ENCODE measurements around the gene ECHDC3.

The ECHDC3 gene

GRCh38 chr10:11760861-11761260 is 18.7 kb downstream of the ECHDC3 start:
- WGBS, 2 experiments (ENCODE audit: insufficient coverage in 2 of 2), result 77 to 87% methylated on average over 5 to 7 of the region's 7 CpGs
- no peak overlapping the region for H3K4me3 ChIP-seq (ENCODE audit: extremely low read depth, insufficient read depth, low read length, poor library complexity, severe bottlenecking)
- H3K4me1 ChIP-seq (ENCODE audit: control insufficient read depth, insufficient read depth, low read length, poor library complexity, severe bottlenecking), result peaks cover 8% of the 10 kb centered on the region
- H3K27ac ChIP-seq (ENCODE audit: low read depth, low read length, severe bottlenecking), result no peak overlapping the region
- H3K36me3 ChIP-seq (ENCODE audit: control insufficient read depth, insufficient read depth, low read length), result no peaks in the 10 kb centered on the region
- H3K9me3 ChIP-seq (ENCODE audit: control insufficient read depth, low read length), result no peaks in the 10 kb centered on the region

GRCh38 chr10:11761431-11761830 is 19.2 kb downstream of the ECHDC3 start:
- H3K9me3 ChIP-seq (ENCODE audit: control insufficient read depth, low read length), result no peaks in the 10 kb centered on the region
- peaks cover 8% of the 10 kb centered on the region for H3K4me1 ChIP-seq (ENCODE audit: control insufficient read depth, insufficient read depth, low read length, poor library complexity, severe bottlenecking)
- no peaks in the 10 kb centered on the region for H3K36me3 ChIP-seq (ENCODE audit: control insufficient read depth, insufficient read depth, low read length)
- H3K4me3 ChIP-seq (ENCODE audit: extremely low read depth, insufficient read depth, low read length, poor library complexity, severe bottlenecking), result no peak overlapping the region
- H3K27ac ChIP-seq (ENCODE audit: low read depth, low read length, severe bottlenecking), result no peak overlapping the region
- 91 to 94% methylated on average over 6 of the region's 6 CpGs for WGBS, 2 experiments (ENCODE audit: insufficient coverage in 2 of 2)

GRCh38 chr10:11762706-11763500 is 20.7 kb downstream of the ECHDC3 start:
- WGBS, 2 experiments (ENCODE audit: insufficient coverage in 2 of 2), result 88 to 89% methylated on average over 24 to 26 of the region's 32 CpGs
- Histone ChIP-seq H3K27ac (ENCODE audit: low read depth, low read length, severe bottlenecking) (no peak overlapping the region), H3K4me1 (ENCODE audit: control insufficient read depth, insufficient read depth, low read length, poor library complexity, severe bottlenecking) (peaks cover 8% of the 10 kb centered on the region), H3K36me3 (ENCODE audit: control insufficient read depth, insufficient read depth, low read length) (no peaks in the 10 kb centered on the region), H3K9me3 (ENCODE audit: control insufficient read depth, low read length) (no peaks in the 10 kb centered on the region), H3K4me3 (ENCODE audit: extremely low read depth, insufficient read depth, low read length, poor library complexity, severe bottlenecking) (no peak overlapping the region)

GRCh38 chr10:11763501-11763861 is 21.3 kb downstream of the ECHDC3 start:
- H3K4me3 ChIP-seq (ENCODE audit: extremely low read depth, insufficient read depth, low read length, poor library complexity, severe bottlenecking), result no peak overlapping the region

GRCh38 chr10:11765141-11765540 is 23.0 kb downstream of the ECHDC3 start:
- Histone ChIP-seq H3K36me3 (ENCODE audit: control insufficient read depth, insufficient read depth, low read length) (no peaks in the 10 kb centered on the region), H3K4me3 (ENCODE audit: extremely low read depth, insufficient read depth, low read length, poor library complexity, severe bottlenecking) (no peak overlapping the region), H3K4me1 (ENCODE audit: control insufficient read depth, insufficient read depth, low read length, poor library complexity, severe bottlenecking) (peaks cover 4% of the 10 kb centered on the region), H3K9me3 (ENCODE audit: control insufficient read depth, low read length) (no peaks in the 10 kb centered on the region), H3K27ac (ENCODE audit: low read depth, low read length, severe bottlenecking) (no peak overlapping the region)
- 87 to 92% methylated on average over 3 to 4 of the region's 6 CpGs for WGBS, 2 experiments (ENCODE audit: insufficient coverage in 2 of 2)

More at GRCh38 chr10:11763501-11763861, 21.3 kb downstream of the ECHDC3 start:
- Histone ChIP-seq H3K27ac (ENCODE audit: low read depth, low read length, severe bottlenecking) (no peak overlapping the region), H3K36me3 (ENCODE audit: control insufficient read depth, insufficient read depth, low read length) (no peaks in the 10 kb centered on the region), H3K9me3 (ENCODE audit: control insufficient read depth, low read length) (no peaks in the 10 kb centered on the region), H3K4me1 (ENCODE audit: control insufficient read depth, insufficient read depth, low read length, poor library complexity, severe bottlenecking) (peaks cover 4% of the 10 kb centered on the region)
- WGBS, 2 experiments (ENCODE audit: insufficient coverage in 2 of 2), result 61 to 75% methylated on average over 5 to 8 of the region's 8 CpGs

GRCh38 chr10:11772575-11773288 is 30.6 kb downstream of the ECHDC3 start:
- Histone ChIP-seq H3K36me3 (ENCODE audit: control insufficient read depth, insufficient read depth, low read length) (no peaks in the 10 kb centered on the region), H3K9me3 (ENCODE audit: control insufficient read depth, low read length) (no peaks in the 10 kb centered on the region), H3K4me1 (ENCODE audit: control insufficient read depth, insufficient read depth, low read length, poor library complexity, severe bottlenecking) (no peaks in the 10 kb centered on the region), H3K4me3 (ENCODE audit: extremely low read depth, insufficient read depth, low read length, poor library complexity, severe bottlenecking) (no peak overlapping the region), H3K27ac (ENCODE audit: low read depth, low read length, severe bottlenecking) (no peak overlapping the region)
- 82 to 87% methylated on average over 13 to 15 of the region's 16 CpGs for WGBS, 2 experiments (ENCODE audit: insufficient coverage in 2 of 2)

GRCh38 chr10:11773761-11774441 is 31.7 kb downstream of the ECHDC3 start:
- H3K9me3 ChIP-seq (ENCODE audit: control insufficient read depth, low read length), result no peaks in the 10 kb centered on the region
- no peaks in the 10 kb centered on the region for H3K4me1 ChIP-seq (ENCODE audit: control insufficient read depth, insufficient read depth, low read length, poor library complexity, severe bottlenecking)
- WGBS, 2 experiments (ENCODE audit: insufficient coverage in 2 of 2), result 95 to 96% methylated on average over 3 to 4 of the region's 14 CpGs
- H3K36me3 ChIP-seq (ENCODE audit: control insufficient read depth, insufficient read depth, low read length), result no peaks in the 10 kb centered on the region
- no peak overlapping the region for H3K27ac ChIP-seq (ENCODE audit: low read depth, low read length, severe bottlenecking)
- no peak overlapping the region for H3K4me3 ChIP-seq (ENCODE audit: extremely low read depth, insufficient read depth, low read length, poor library complexity, severe bottlenecking)

GRCh38 chr10:11775412-11775811 is 33.2 kb downstream of the ECHDC3 start:
- Histone ChIP-seq H3K36me3 (ENCODE audit: control insufficient read depth, insufficient read depth, low read length) (no peaks in the 10 kb centered on the region), H3K4me1 (ENCODE audit: control insufficient read depth, insufficient read depth, low read length, poor library complexity, severe bottlenecking) (no peaks in the 10 kb centered on the region), H3K27ac (ENCODE audit: low read depth, low read length, severe bottlenecking) (no peak overlapping the region), H3K9me3 (ENCODE audit: control insufficient read depth, low read length) (no peaks in the 10 kb centered on the region), H3K4me3 (ENCODE audit: extremely low read depth, insufficient read depth, low read length, poor library complexity, severe bottlenecking) (no peak overlapping the region)
- WGBS, 2 experiments (ENCODE audit: insufficient coverage in 2 of 2), result 92% methylated on average over 2 of the region's 5 CpGs; no CpG with 5 or more reads in 1 of the 2 experiments

- Histone ChIP-seq H3K9me3 (ENCODE audit: control insufficient read depth, low read length) (no peaks in the 10 kb centered on the region), H3K36me3 (ENCODE audit: control insufficient read depth, insufficient read depth, low read length) (no peaks in the 10 kb centered on the region), H3K27ac (ENCODE audit: low read depth, low read length, severe bottlenecking) (no peak overlapping the region), H3K4me3 (ENCODE audit: extremely low read depth, insufficient read depth, low read length, poor library complexity, severe bottlenecking) (no peak overlapping the region), H3K4me1 (ENCODE audit: control insufficient read depth, insufficient read depth, low read length, poor library complexity, severe bottlenecking) (no peaks in the 10 kb centered on the region)
- 87 to 94% methylated on average over 3 of the region's 3 CpGs for WGBS, 2 experiments (ENCODE audit: insufficient coverage in 2 of 2)
Measured at GRCh38 chr10:11776080-11776479, 33.9 kb downstream of the ECHDC3 start.

GRCh38 chr10:11781114-11781513 is 38.9 kb downstream of the ECHDC3 start:
- no peaks in the 10 kb centered on the region for H3K36me3 ChIP-seq (ENCODE audit: control insufficient read depth, insufficient read depth, low read length)
- WGBS, 2 experiments (ENCODE audit: insufficient coverage in 2 of 2), result 89 to 97% methylated on average over 4 of the region's 6 CpGs
- H3K9me3 ChIP-seq (ENCODE audit: control insufficient read depth, low read length), result no peaks in the 10 kb centered on the region

More at GRCh38 chr10:11781114-11781513, 38.9 kb downstream of the ECHDC3 start:
- H3K27ac ChIP-seq (ENCODE audit: low read depth, low read length, severe bottlenecking), result no peak overlapping the region
- H3K4me1 ChIP-seq (ENCODE audit: control insufficient read depth, insufficient read depth, low read length, poor library complexity, severe bottlenecking), result no peaks in the 10 kb centered on the region
- no peak overlapping the region for H3K4me3 ChIP-seq (ENCODE audit: extremely low read depth, insufficient read depth, low read length, poor library complexity, severe bottlenecking)

All from mesodermal cell (in vitro differentiated cells).